HepG2 (cell line): ENCODE measurements around the gene SLC25A1. TPM values are rescaled to one million over a fixed set of nuclear protein-coding genes. Genes with fewer than 3 reads are reported as not detected.

Experiments
- ATAC-seq: fragments of 200-7000 bp; cut with Tn5 transposase; 3 replicates; pipeline ENCODE4 v1.9.1; 2020; ENCODE audit warnings: mild to moderate bottlenecking, moderate library complexity
- BruUV-seq: library from RNA; stranded (reverse); fragments of 400-500 nt; replicated peaks from 2 replicates; lab custom pipeline; 2021; lab: Mats Ljungman, UMichigan
- CTCF ChIA-PET: fragments of 300-600 bp; formaldehyde crosslinking; extraction: SDS; loops from one replicate; lab custom pipeline; 2021; ENCODE audit warnings: low total read pairs, inconsistent platforms, low intra/inter-chr PET ratio; lab: Yijun Ruan, JAX
- POLR2A ChIA-PET: fragments of 350-600 bp; sonication (Branson Sonifier 250); formaldehyde crosslinking; loops from one replicate; lab custom pipeline; 2020; ENCODE audit warnings: antibody characterized with exemption, inconsistent platforms; lab: Yijun Ruan, JAX
- DNase-seq: peaks from one replicate; pipeline ENCODE4 v3.0.0-alpha.2; 2015; ENCODE audit warnings: low spot score
- FAIRE-seq: peaks from 3 replicates; lab custom pipeline; 2011; peaks lifted over from hg19 to GRCh38; lab: Jason Lieb, UNC
- H2AFZ ChIP-seq: one replicate; pipeline ENCODE4 v1.6.1; 2011; ENCODE audit warnings: low read length, inconsistent platforms
- H3K27ac ChIP-seq: fragments of 300-600 bp; 3 replicates; pipeline ENCODE4 v1.8.0; 2011; ENCODE audit warnings: mixed run types, mild to moderate bottlenecking, mixed read lengths, low read length, inconsistent platforms; ENCODE audit not compliant: insufficient read depth; ENCODE audit errors: extremely low read length
- H3K27me3 ChIP-seq, 2 experiments: fragments of 200-600 bp in 1 of 2; 2 replicates in 1 of 2; 3 replicates in 1 of 2; pipeline versions ENCODE4 v1.6.0 to v1.8.0; 2011; ENCODE audit warnings: low read length in 2 of 2, mild to moderate bottlenecking in 2 of 2, moderate library complexity in 2 of 2, inconsistent platforms in 1 of 2; ENCODE audit not compliant: insufficient read depth in 2 of 2, control insufficient read depth in 1 of 2
- H3K36me3 ChIP-seq, 2 experiments: fragments of 200-600 bp in 1 of 2; replicated peaks in 1 of 2; 2 replicates in 1 of 2; 3 replicates in 1 of 2; pipeline versions ENCODE4 v1.5.1 to v1.8.0; 2011; ENCODE audit warnings: low read length in 2 of 2, inconsistent platforms in 1 of 2; ENCODE audit not compliant: insufficient read depth in 2 of 2, control insufficient read depth in 1 of 2
- H3K4me1 ChIP-seq: 2 replicates; pipeline ENCODE4 v1.5.1; 2012; ENCODE audit warnings: low read length, inconsistent platforms; ENCODE audit not compliant: insufficient read depth
- H3K4me2 ChIP-seq: 2 replicates; pipeline ENCODE4 v1.6.0; 2011; ENCODE audit warnings: low read depth, low read length, inconsistent platforms
- H3K4me3 ChIP-seq, 3 experiments: fragments of 200-600 bp in 1 of 3; sonication (generic), shearing (Covaris generic) in 1 of 3; replicated peaks in 1 of 3; 2 replicates each; pipeline ENCODE4 v1.5.1; 2011 to 2016; ENCODE audit warnings: low read length in 3 of 3, inconsistent platforms in 2 of 3, low read depth in 2 of 3, mild to moderate bottlenecking in 2 of 3, control low read depth in 1 of 3, mixed read lengths in 1 of 3; ENCODE audit not compliant: insufficient read depth in 1 of 3
- H3K79me2 ChIP-seq: one replicate; pipeline ENCODE4 v1.6.1; 2011; ENCODE audit warnings: low read length, inconsistent platforms; ENCODE audit not compliant: insufficient read depth
- H3K9ac ChIP-seq: 2 replicates; pipeline ENCODE4 v1.6.0; 2011; ENCODE audit warnings: mild to moderate bottlenecking, low read depth, low read length, inconsistent platforms; ENCODE audit not compliant: insufficient read depth
- H3K9me3 ChIP-seq: 2 replicates; pipeline ENCODE4 v1.5.1; 2012; ENCODE audit warnings: mild to moderate bottlenecking, low read length
- H4K20me1 ChIP-seq: 2 replicates; pipeline ENCODE4 v1.6.0; 2011; ENCODE audit warnings: inconsistent platforms, mild to moderate bottlenecking, low read length, moderate library complexity; ENCODE audit not compliant: insufficient read depth
- HNRNPUL1 ChIP-seq: fragments of 200-400 bp; formaldehyde crosslinking; IDR thresholded peaks from 2 replicates; pipeline ENCODE4 v1.6.1; 2017; ENCODE audit warnings: low read depth, mild to moderate bottlenecking, low read length, moderate library complexity
- NFE2L2 ChIP-seq: fragments of 150-350 bp; IDR thresholded peaks from 2 replicates; pipeline ENCODE4 v1.6.1; 2014; ENCODE audit warnings: low read length
- PCBP2 ChIP-seq: fragments of 200-400 bp; formaldehyde crosslinking; optimal IDR thresholded peaks from 2 replicates; pipeline ENCODE3; 2018; ENCODE audit warnings: low read length, low read depth; ENCODE audit not compliant: poor library complexity, severe bottlenecking
- RORA ChIP-seq: sonication (generic); formaldehyde crosslinking; IDR thresholded peaks from 2 replicates; pipeline ENCODE4 v1.5.0; 2020; ENCODE audit warnings: mild to moderate bottlenecking, missing genetic modification reagents, moderate library complexity
- ZBTB7A ChIP-seq: sonication (generic); formaldehyde crosslinking; IDR thresholded peaks from 2 replicates; pipeline ENCODE4 v1.8.0; 2022; ENCODE audit warnings: mild to moderate bottlenecking, missing genetic modification reagents
- ZMYM3 ChIP-seq: sonication (generic); formaldehyde crosslinking; IDR thresholded peaks from 2 replicates; pipeline ENCODE4 v1.5.1; 2020; ENCODE audit warnings: mild to moderate bottlenecking, missing genetic modification reagents
- ZNF337 ChIP-seq: sonication (generic); formaldehyde crosslinking; IDR thresholded peaks from 2 replicates; pipeline ENCODE4 v1.5.1; 2020; ENCODE audit warnings: missing genetic modification reagents, low read depth, mild to moderate bottlenecking, borderline replicate concordance
- ZNF34 ChIP-seq: sonication (generic); formaldehyde crosslinking; IDR thresholded peaks from 2 replicates; pipeline ENCODE4 v1.4.0; 2020; ENCODE audit warnings: mild to moderate bottlenecking, missing genetic modification reagents, borderline replicate concordance
- ZNF746 ChIP-seq: sonication (generic); formaldehyde crosslinking; IDR thresholded peaks from 2 replicates; pipeline ENCODE4 v1.8.0; 2022; ENCODE audit warnings: mild to moderate bottlenecking, missing genetic modification reagents
- WGBS: methylation state at CpG from one replicate; pipeline ENCODE4 v1.1.6; 2017; ENCODE audit warnings: low lambda C conversion rate; 5-methylcytosine and 5-hydroxymethylcytosine counted together
- in situ Hi-C: cut with HindIII; loops from 2 replicates; pipeline ENCODE4 v1.10.0; 2017; ENCODE audit warnings: low pct_unique_long_range_greater_than_20kb; ENCODE audit not compliant: extremely low pct_ligation_motif_present
- intact Hi-C: fragments of 100-400 bp; cut with micrococcal nuclease; formaldehyde crosslinking; loops from one replicate; pipeline ENCODE4 v1.10.0; 2022; ENCODE audit not compliant: unreplicated experiment
- polyA plus RNA-seq, 8 experiments: library from polyadenylated mRNA; depleted of rRNA in 3 of 8; stranded (reverse) in 7 of 8; unstranded in 1 of 8; fragments of >200 nt; fragmentation: Illumina TruSeq in 4 of 8; extraction: Trizol in 4 of 8; gene quantifications; 2 replicates each; pipeline versions ENCODE4 v1.2.1 to v1.2.3, GENCODE V29; 2011 to 2016; ENCODE audit warnings: low read depth in 4 of 8, missing spikeins in 1 of 8, mixed read lengths in 1 of 8; ENCODE audit not compliant: insufficient read depth in 1 of 8
- total RNA-seq, 5 experiments: library from RNA; depleted of rRNA; stranded (reverse); fragments of >200 nt; fragmentation: Illumina TruSeq; extraction: Trizol; gene quantifications; 2 replicates each; pipeline ENCODE4 v1.2.3, GENCODE V29; 2016; ENCODE audit warnings: low read depth in 1 of 5
- TF ChIP-seq, protein P1 (sequence below): sonication (generic); formaldehyde crosslinking; IDR thresholded peaks from 2 replicates; pipeline ENCODE4 v1.9.0; 2021; ENCODE audit warnings: missing genetic modification reagents, borderline replicate concordance

SLC25A1 gene
- total and polyA plus RNA-seq, 2 of the 13 experiments (the other 11 are each of a cell fraction or from before 2014, with no cell fraction given), result 49.4 to 161 TPM

DNA sequence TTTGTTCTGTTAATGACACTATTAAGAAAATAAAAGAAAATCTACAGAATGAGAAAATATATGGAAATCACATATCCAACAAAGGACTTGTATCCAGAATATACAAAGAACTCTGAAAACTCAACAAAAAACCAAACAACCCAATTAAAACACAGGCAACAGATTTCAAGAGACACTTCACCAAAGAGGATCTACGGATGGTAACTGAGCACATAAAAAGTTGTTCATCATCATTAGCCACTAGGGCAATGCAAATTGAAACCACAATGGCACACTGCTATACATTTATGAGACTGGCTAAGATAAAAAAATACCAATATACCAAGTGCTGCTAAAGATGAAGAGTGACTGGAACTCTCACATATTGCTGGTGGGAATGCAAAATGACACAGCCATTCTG is 34.5 kb upstream of the SLC25A1 start:
- DNase-seq (no peak), ATAC-seq (no peak), FAIRE-seq (no peak)
- WGBS, result 89% methylated on average over 1 of the region's 1 CpG
- Histone ChIP-seq H3K27me3 (no peaks in the 10 kb centered on the region), H3K4me2 (no peak overlapping the region), H3K4me1 (peaks cover 17% of the 10 kb centered on the region), H3K79me2 (no peaks in the 10 kb centered on the region), H2AFZ (no peak overlapping the region), H3K9me3 (no peaks in the 10 kb centered on the region), H4K20me1 (no peaks in the 10 kb centered on the region), H3K9ac (no peak overlapping the region), H3K36me3 (peaks cover 4 to 21% of the 10 kb centered on the region in 2 experiments; a peak in 4 of 5 replicates), H3K4me3 (no peak overlapping the region), H3K27ac (no peak overlapping the region)
- POLR2A ChIA-PET, result no interaction called here
- in situ Hi-C loops (no loop called here), intact Hi-C loops (no loop called here)
- CTCF ChIA-PET, result no interaction called here
- BruUV-seq, result no TSS peak
- TF ChIP-seq ZNF337 (CRISPR knock-in tag), result no peak
- no peak for TF ChIP-seq NFE2L2
- TF ChIP-seq, all 625 proteins: peak for 0

DNA sequence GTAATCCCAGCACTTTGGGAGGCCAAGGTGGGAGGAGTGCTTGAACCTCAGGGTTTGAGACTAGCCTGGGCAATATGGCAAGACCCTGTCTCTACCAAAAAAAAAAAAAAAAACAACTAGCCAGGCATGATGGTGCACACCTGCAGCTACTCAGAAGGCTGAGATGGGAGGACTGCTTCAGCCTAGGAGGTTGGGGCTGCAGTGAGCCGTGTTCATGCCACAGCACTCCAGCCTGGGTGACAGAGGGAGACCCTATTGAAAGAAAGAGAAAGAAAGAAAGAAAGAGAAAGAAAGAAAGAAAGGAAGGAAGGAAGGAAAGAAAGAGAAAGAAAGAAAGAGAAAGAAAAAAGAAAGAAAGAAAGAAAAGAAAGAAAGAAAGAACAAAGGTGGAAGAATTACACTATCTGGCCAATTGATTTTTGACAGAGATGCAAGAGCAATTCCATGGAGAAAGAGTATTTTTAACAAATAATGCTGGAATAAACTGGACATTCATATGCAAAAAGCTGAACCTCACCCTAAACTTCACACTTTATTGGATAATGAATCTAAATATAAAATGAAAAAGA is 33.9 kb upstream of the SLC25A1 start:
- no peak for TF ChIP-seq ZBTB7A (CRISPR knock-in tag)
- TF ChIP-seq ZMYM3 (CRISPR knock-in tag), result no peak
- TF ChIP-seq, protein P1, sequence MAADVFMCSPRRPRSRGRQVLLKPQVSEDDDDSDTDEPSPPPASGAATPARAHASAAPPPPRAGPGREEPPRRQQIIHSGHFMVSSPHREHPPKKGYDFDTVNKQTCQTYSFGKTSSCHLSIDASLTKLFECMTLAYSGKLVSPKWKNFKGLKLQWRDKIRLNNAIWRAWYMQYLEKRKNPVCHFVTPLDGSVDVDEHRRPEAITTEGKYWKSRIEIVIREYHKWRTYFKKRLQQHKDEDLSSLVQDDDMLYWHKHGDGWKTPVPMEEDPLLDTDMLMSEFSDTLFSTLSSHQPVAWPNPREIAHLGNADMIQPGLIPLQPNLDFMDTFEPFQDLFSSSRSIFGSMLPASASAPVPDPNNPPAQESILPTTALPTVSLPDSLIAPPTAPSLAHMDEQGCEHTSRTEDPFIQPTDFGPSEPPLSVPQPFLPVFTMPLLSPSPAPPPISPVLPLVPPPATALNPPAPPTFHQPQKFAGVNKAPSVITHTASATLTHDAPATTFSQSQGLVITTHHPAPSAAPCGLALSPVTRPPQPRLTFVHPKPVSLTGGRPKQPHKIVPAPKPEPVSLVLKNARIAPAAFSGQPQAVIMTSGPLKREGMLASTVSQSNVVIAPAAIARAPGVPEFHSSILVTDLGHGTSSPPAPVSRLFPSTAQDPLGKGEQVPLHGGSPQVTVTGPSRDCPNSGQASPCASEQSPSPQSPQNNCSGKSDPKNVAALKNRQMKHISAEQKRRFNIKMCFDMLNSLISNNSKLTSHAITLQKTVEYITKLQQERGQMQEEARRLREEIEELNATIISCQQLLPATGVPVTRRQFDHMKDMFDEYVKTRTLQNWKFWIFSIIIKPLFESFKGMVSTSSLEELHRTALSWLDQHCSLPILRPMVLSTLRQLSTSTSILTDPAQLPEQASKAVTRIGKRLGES (CRISPR knock-in tag), result no peak
- no peak for TF ChIP-seq ZNF34 (CRISPR knock-in tag)
- no peak for TF ChIP-seq RORA (CRISPR knock-in tag)
- TF ChIP-seq ZNF746 (CRISPR knock-in tag), result no peak
- no peak for TF ChIP-seq PCBP2
- no peak for TF ChIP-seq HNRNPUL1
- Histone ChIP-seq H3K9me3 (no peaks in the 10 kb centered on the region), H3K27ac (no peak overlapping the region), H3K27me3 (no peaks in the 10 kb centered on the region), H3K4me2 (no peak overlapping the region), H3K9ac (no peak overlapping the region), H3K4me1 (peaks cover 12% of the 10 kb centered on the region), H3K79me2 (no peaks in the 10 kb centered on the region), H2AFZ (no peak overlapping the region), H4K20me1 (no peaks in the 10 kb centered on the region), H3K4me3 (no peak overlapping the region), H3K36me3 (peaks cover 4 to 21% of the 10 kb centered on the region in 2 experiments; a peak in 4 of 5 replicates)
- ChIA-PET POLR2A (no interaction called here), CTCF (no interaction called here)
- ATAC-seq (no peak), FAIRE-seq (no peak), DNase-seq (no peak)
- in situ Hi-C loops, result no loop called here
- 94% methylated on average over 1 of the region's 1 CpG for WGBS
- intact Hi-C loops, result no loop called here
- BruUV-seq, result no TSS peak
